GM23248 (cell line): ENCODE measurements around the gene PISD. TPM values are rescaled to one million over a fixed set of nuclear protein-coding genes. Genes with fewer than 3 reads are reported as not detected.

Source experiments
- DNase-seq: peaks from one replicate; pipeline ENCODE4 v3.0.0-alpha.2; 2015
- H2AFZ ChIP-seq: fragments of 200-600 bp; sonication (generic); 2 replicates; pipeline ENCODE4 v1.6.1; 2016; ENCODE audit warnings: antibody characterized with exemption
- H3F3A ChIP-seq: fragments of 200-600 bp; sonication (generic); 2 replicates; pipeline ENCODE4 v1.6.1; 2016; ENCODE audit warnings: mild to moderate bottlenecking, antibody characterized with exemption, mixed run types; ENCODE audit not compliant: insufficient read depth
- H3K27ac ChIP-seq: fragments of 200-600 bp; sonication (generic); 2 replicates; pipeline ENCODE4 v1.5.1; 2016; ENCODE audit warnings: mild to moderate bottlenecking
- H3K27me3 ChIP-seq: fragments of 200-600 bp; sonication (generic); replicated peaks from 2 replicates; pipeline ENCODE4 v1.6.1; 2016; ENCODE audit warnings: mild to moderate bottlenecking; ENCODE audit not compliant: insufficient read depth
- H3K36me3 ChIP-seq: fragments of 200-600 bp; sonication (generic); 2 replicates; pipeline ENCODE4 v1.6.1; 2016; ENCODE audit warnings: low read depth, mild to moderate bottlenecking
- H3K4me1 ChIP-seq: fragments of 200-600 bp; sonication (generic); 2 replicates; pipeline ENCODE4 v1.6.1; 2016; ENCODE audit warnings: mild to moderate bottlenecking; ENCODE audit not compliant: insufficient read depth
- H3K4me2 ChIP-seq: fragments of 200-600 bp; sonication (generic); one replicate; pipeline ENCODE4 v1.6.1; 2016; ENCODE audit warnings: mild to moderate bottlenecking; ENCODE audit not compliant: unreplicated experiment
- H3K4me3 ChIP-seq: fragments of 200-600 bp; sonication (generic); 2 replicates; pipeline ENCODE4 v1.5.1; 2016; ENCODE audit warnings: mild to moderate bottlenecking
- H3K79me2 ChIP-seq: fragments of 200-600 bp; sonication (generic); 2 replicates; pipeline ENCODE4 v1.6.1; 2016; ENCODE audit warnings: mild to moderate bottlenecking; ENCODE audit not compliant: insufficient read depth
- H3K9ac ChIP-seq: fragments of 200-600 bp; sonication (generic); 2 replicates; pipeline ENCODE4 v1.6.1; 2016; ENCODE audit warnings: mild to moderate bottlenecking
- H3K9me2 ChIP-seq: fragments of 200-600 bp; sonication (generic); 2 replicates; pipeline ENCODE4 v1.6.1; 2016; ENCODE audit warnings: mixed run types, mild to moderate bottlenecking, moderate library complexity; ENCODE audit not compliant: insufficient read depth
- H3K9me3 ChIP-seq: fragments of 200-600 bp; sonication (generic); one replicate; pipeline ENCODE4 v1.6.1; 2017; ENCODE audit warnings: low read depth
- H4K20me1 ChIP-seq: fragments of 200-600 bp; sonication (generic); 2 replicates; pipeline ENCODE4 v1.6.0; 2016; ENCODE audit not compliant: insufficient read depth
- EZH2 ChIP-seq: fragments of 200-600 bp; sonication (generic); IDR thresholded peaks from 2 replicates; pipeline ENCODE4 v1.6.1; 2018; ENCODE audit warnings: antibody characterized with exemption, mild to moderate bottlenecking; ENCODE audit not compliant: insufficient read depth, poor library complexity, severe bottlenecking
- EZH2phosphoT487 ChIP-seq: fragments of 200-600 bp; sonication (generic); IDR thresholded peaks from 2 replicates; pipeline ENCODE4 v1.6.1; 2018; ENCODE audit warnings: antibody characterized with exemption, moderate library complexity, mild to moderate bottlenecking, low read depth; ENCODE audit not compliant: insufficient read depth
- WGBS, 2 experiments: methylation state at CpG; one replicate each; pipeline ENCODE4 v1.1.6; 2015 to 2017; ENCODE audit warnings: low lambda C conversion rate in 2 of 2, low coverage in 1 of 2; ENCODE audit errors: missing lambda C conversion rate in 2 of 2; 5-methylcytosine and 5-hydroxymethylcytosine counted together
- in situ Hi-C: fragments of 300-500 bp; cut with MboI; formaldehyde crosslinking; loops from 2 replicates; pipeline ENCODE4 v1.15.0; 2020
- polyA plus RNA-seq: library from polyadenylated mRNA; unstranded; fragments of >200 nt; fragmentation: Nextera tagmentation; extraction: Ambion mirVana; gene quantifications from 2 replicates; pipeline ENCODE4 v1.2.1, GENCODE V29; 2016
- total RNA-seq: library from RNA; depleted of rRNA; stranded (reverse); fragments of >200 nt; shearing (Covaris generic); gene quantifications from 2 replicates; pipeline ENCODE4 v1.2.3, GENCODE V29; 2014

Gene PISD
- total and polyA plus RNA-seq, 2 experiments from 2014 or later: 32.7 to 34.2 TPM

DNA sequence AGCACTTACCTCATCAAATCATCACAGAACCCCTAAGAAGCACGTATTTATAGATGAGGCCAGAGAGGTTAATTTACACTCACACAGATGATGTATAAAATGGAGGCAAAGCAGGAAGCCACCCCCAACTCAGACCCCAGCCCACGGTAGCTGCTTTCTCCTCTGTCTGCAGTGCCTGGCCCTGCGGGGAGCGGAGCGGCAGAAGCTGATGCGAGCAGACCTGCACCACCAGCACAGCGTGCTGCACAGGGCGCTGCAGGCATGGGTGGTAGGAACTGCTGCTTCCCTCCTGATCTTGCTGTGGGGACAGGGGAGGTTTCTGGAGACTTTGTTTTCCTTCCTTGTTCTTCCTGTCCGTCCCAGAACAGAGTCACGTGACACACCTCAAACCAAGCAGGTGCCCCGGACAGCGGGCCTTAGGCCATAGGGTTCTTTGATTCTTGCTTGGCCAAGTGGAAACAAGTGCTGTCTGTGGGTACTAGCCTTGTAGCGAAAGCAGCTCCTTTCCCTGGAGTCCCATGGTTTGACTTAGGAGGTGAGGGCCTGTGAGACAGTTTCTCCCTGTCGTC is 57.8 kb downstream of the PISD start:
- H3K9me3 ChIP-seq: no peaks in the 10 kb centered on the region
- H4K20me1 ChIP-seq: no peaks in the 10 kb centered on the region
- peaks cover 15% of the 10 kb centered on the region for H3K4me1 ChIP-seq
- H3K9me2 ChIP-seq: no peaks in the 10 kb centered on the region
- H3K4me3 ChIP-seq: no peak overlapping the region
- no peaks in the 10 kb centered on the region for H3K36me3 ChIP-seq
- TF ChIP-seq EZH2phosphoT487: no peak
- TF ChIP-seq EZH2: no peak
- WGBS, 2 experiments: 95 to 97% methylated on average over 14 of the region's 14 CpGs
- H2AFZ ChIP-seq: no peak overlapping the region
- H3K79me2 ChIP-seq: no peaks in the 10 kb centered on the region
- DNase-seq: no peak
- no peak overlapping the region for H3K27ac ChIP-seq
- in situ Hi-C loops: no loop called here
- H3F3A ChIP-seq: peaks cover 15% of the 10 kb centered on the region
- H3K27me3 ChIP-seq: no peaks in the 10 kb centered on the region
- no peak overlapping the region for H3K4me2 ChIP-seq
- no peak overlapping the region for H3K9ac ChIP-seq

DNA sequence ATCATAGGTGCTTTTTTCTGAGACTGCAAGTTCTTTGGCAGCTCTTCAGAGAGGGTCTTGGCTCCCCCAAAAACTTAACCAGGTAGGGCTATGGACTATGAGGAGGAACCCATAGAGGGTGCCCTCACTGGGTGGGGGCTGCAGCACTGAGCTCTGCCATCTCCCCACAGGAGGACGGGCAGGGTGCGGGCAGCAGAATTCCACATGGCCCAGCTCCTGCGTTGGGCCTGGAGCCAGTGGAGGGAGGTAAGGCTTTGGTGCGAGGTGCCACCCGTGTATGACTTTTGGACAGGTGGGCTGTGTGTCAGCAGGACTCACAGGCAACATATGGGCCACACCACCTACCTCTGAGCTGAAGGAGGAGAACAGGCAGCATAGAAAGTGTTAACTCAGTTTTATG is 58.4 kb downstream of the PISD start:
- H3K27me3 ChIP-seq: no peaks in the 10 kb centered on the region
- H3K36me3 ChIP-seq: no peaks in the 10 kb centered on the region
- H3K9me3 ChIP-seq: no peaks in the 10 kb centered on the region
- no peaks in the 10 kb centered on the region for H3K9me2 ChIP-seq
- in situ Hi-C loops: no loop called here
- no peak overlapping the region for H3K27ac ChIP-seq
- H3K4me2 ChIP-seq: no peak overlapping the region
- no peaks in the 10 kb centered on the region for H4K20me1 ChIP-seq
- H3F3A ChIP-seq: peaks cover 15% of the 10 kb centered on the region
- TF ChIP-seq EZH2phosphoT487 (no peak), EZH2 (no peak)
- H3K4me3 ChIP-seq: no peak overlapping the region
- no peak overlapping the region for H2AFZ ChIP-seq
- H3K9ac ChIP-seq: no peak overlapping the region
- peaks cover 15% of the 10 kb centered on the region for H3K4me1 ChIP-seq
- no peak for DNase-seq
- WGBS, 2 experiments: 94 to 100% methylated on average over 5 of the region's 5 CpGs
- no peaks in the 10 kb centered on the region for H3K79me2 ChIP-seq

DNA sequence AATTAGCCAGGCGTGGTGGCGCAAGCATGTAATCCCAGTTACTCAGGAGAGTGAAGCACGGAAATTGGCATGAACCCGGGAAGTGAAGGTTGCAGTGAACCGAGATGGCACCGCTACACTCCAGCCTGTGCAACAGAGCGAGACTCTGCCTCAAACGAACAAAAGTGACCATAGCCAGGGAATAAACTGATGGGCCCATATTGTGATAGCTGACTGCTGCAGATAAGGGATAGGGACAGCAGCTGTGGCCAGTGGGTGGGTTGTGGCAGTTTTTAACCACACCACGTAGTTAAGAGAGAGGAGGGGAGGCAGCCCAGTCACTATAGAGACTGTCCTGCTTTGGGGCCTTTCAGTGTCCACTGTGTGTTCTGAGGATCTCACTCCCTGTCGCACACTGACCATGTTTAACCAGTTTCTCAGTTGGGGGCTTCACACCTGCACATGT is 58.9 kb downstream of the PISD start:
- H3K4me1 ChIP-seq: peaks cover 15% of the 10 kb centered on the region
- WGBS, 2 experiments: 85 to 89% methylated on average over 10 of the region's 10 CpGs
- DNase-seq: no peak
- peak overlapping the region; percentile 3 for H3K4me2 ChIP-seq
- H3K36me3 ChIP-seq: no peaks in the 10 kb centered on the region
- H3K4me3 ChIP-seq: no peak overlapping the region
- no peak for TF ChIP-seq EZH2
- TF ChIP-seq EZH2phosphoT487: no peak
- no peaks in the 10 kb centered on the region for H3K9me3 ChIP-seq
- H2AFZ ChIP-seq: no peak overlapping the region
- H3F3A ChIP-seq: peaks cover 15% of the 10 kb centered on the region
- peak overlapping the region; percentile 69 for H3K27ac ChIP-seq
- no peaks in the 10 kb centered on the region for H4K20me1 ChIP-seq
- no peaks in the 10 kb centered on the region for H3K79me2 ChIP-seq
- H3K9ac ChIP-seq: peak overlapping the region; percentile 16; the same call in 1 of the 2 replicates
- no peaks in the 10 kb centered on the region for H3K27me3 ChIP-seq
- in situ Hi-C loops: no loop called here
- H3K9me2 ChIP-seq: no peaks in the 10 kb centered on the region

DNA sequence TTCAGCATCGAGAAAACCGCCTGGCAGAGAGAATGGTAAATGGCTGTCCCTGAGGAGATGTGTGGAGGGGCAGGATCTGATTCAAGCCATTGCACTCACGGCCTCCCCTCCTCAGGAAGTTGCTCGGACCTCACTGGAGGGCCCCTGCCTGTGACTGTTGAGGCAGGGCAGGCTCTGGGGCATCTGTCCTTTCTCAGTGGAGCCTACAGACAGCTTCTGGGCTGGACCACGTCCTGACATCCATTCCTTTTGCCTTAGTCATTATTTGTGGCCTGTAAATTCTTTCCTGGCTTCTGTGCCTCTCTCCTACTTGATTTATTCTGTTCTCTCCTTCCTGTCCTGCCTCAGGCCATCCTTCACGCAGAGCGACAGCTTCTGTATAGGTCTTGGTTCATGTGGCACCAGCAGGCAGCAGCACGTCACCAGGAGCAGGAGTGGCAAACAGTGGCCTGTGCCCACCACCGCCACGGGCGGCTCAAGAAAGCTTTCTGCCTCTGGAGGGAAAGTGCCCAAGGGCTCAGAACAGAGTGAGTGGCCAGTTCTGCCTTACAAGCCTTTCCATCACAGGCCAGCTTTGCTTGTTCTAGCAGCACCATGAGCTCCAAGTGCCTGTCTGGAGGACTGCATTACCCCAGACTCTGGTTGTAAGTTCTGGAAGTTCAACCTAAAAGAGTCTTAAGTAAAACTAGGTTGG is 59.6 kb downstream of the PISD start:
- DNase-seq: peak; percentile 88
- Histone ChIP-seq H3K4me1 (peaks cover 15% of the 10 kb centered on the region), H3K9ac (peak overlapping the region; percentile 16; the same call in 1 of the 2 replicates)

More for the DNA sequence above, 59.6 kb downstream of the PISD start:
- H3K36me3 ChIP-seq: no peaks in the 10 kb centered on the region
- H3F3A ChIP-seq: peaks cover 15% of the 10 kb centered on the region
- peak overlapping the region; percentile 69 for H3K27ac ChIP-seq
- H4K20me1 ChIP-seq: no peaks in the 10 kb centered on the region
- in situ Hi-C loops: no loop called here
- TF ChIP-seq EZH2phosphoT487: no peak
- TF ChIP-seq EZH2: no peak
- no peaks in the 10 kb centered on the region for H3K9me2 ChIP-seq
- H3K9me3 ChIP-seq: no peaks in the 10 kb centered on the region
- no peak overlapping the region for H2AFZ ChIP-seq
- H3K4me3 ChIP-seq: no peak overlapping the region
- no peaks in the 10 kb centered on the region for H3K27me3 ChIP-seq
- H3K4me2 ChIP-seq: peak overlapping the region; percentile 3
- no peaks in the 10 kb centered on the region for H3K79me2 ChIP-seq
- WGBS, 2 experiments: 36 to 39% methylated on average over 11 of the region's 11 CpGs
